MCF 10A (cell line): ENCODE data around the gene SERINC3. TPM values are rescaled to one million over a fixed set of nuclear protein-coding genes. Genes with fewer than 3 reads are reported as not detected.

Source experiments
- BruUV-seq: library from RNA; stranded (reverse); fragments of 400-500 nt; replicated peaks from 2 replicates; lab custom pipeline; 2021; lab: Mats Ljungman, UMichigan
- CTCF ChIA-PET: fragments of 300-600 bp; sonication (Branson Sonifier 250); formaldehyde crosslinking; extraction: SDS; loops from one replicate; lab custom pipeline; 2021; ENCODE audit warnings: antibody characterized with exemption, inconsistent platforms; lab: Yijun Ruan, JAX
- POLR2A ChIA-PET: fragments of 300-600, 350-650 bp; sonication (Branson Sonifier 250); formaldehyde crosslinking; extraction: SDS; loops from one replicate; lab custom pipeline; 2020; ENCODE audit warnings: antibody characterized with exemption, inconsistent platforms; lab: Yijun Ruan, JAX
- DNase-seq: peaks from one replicate; pipeline ENCODE4 v3.0.0-alpha.2; 2018; ENCODE audit not compliant: unreplicated experiment
- H3K27ac Mint-ChIP-seq: one replicate; pipeline ENCODE4 v1.8.0; 2022; ENCODE audit warnings: mild to moderate bottlenecking, low read depth, mixed read lengths; ENCODE audit not compliant: unreplicated experiment
- H3K27me3 Mint-ChIP-seq: one replicate; pipeline ENCODE4 v1.8.0; 2022; ENCODE audit warnings: mixed read lengths; ENCODE audit not compliant: insufficient read depth, unreplicated experiment
- H3K36me3 Mint-ChIP-seq: one replicate; pipeline ENCODE4 v1.8.0; 2022; ENCODE audit warnings: mild to moderate bottlenecking, moderate library complexity, mixed read lengths; ENCODE audit not compliant: insufficient read depth, unreplicated experiment
- H3K4me1 Mint-ChIP-seq: one replicate; pipeline ENCODE4 v1.8.0; 2022; ENCODE audit warnings: mixed read lengths; ENCODE audit not compliant: insufficient read depth, unreplicated experiment
- H3K4me3 Mint-ChIP-seq: one replicate; pipeline ENCODE4 v1.8.0; 2022; ENCODE audit warnings: mild to moderate bottlenecking, moderate library complexity, mixed read lengths; ENCODE audit not compliant: unreplicated experiment
- H3K9me3 Mint-ChIP-seq: one replicate; pipeline ENCODE4 v1.8.0; 2022; ENCODE audit warnings: mixed read lengths; ENCODE audit not compliant: unreplicated experiment
- intact Hi-C: fragments of 100-400 bp; cut with micrococcal nuclease; formaldehyde crosslinking; loops from 2 replicates; pipeline ENCODE4 v1.14.1; 2022
- total RNA-seq: library from RNA; stranded (reverse); gene quantifications from 2 replicates; pipeline ENCODE4 v1.2.3, GENCODE V29; 2022
- TF ChIP-seq, protein P1 (sequence below): fragments of 200-600 bp; IDR thresholded peaks from one replicate; pipeline ENCODE4 v1.8.0; 2022; ENCODE audit warnings: antibody characterized with exemption, mild to moderate bottlenecking; ENCODE audit not compliant: unreplicated experiment

SERINC3 gene
- total RNA-seq, 1 experiment from 2014 or later, result 104 TPM

- no peak overlapping the region for H3K4me3 Mint-ChIP-seq
These were observed 51.5 kb downstream of the SERINC3 start for GRCh38 chr20:44470327-44470726.

DNA sequence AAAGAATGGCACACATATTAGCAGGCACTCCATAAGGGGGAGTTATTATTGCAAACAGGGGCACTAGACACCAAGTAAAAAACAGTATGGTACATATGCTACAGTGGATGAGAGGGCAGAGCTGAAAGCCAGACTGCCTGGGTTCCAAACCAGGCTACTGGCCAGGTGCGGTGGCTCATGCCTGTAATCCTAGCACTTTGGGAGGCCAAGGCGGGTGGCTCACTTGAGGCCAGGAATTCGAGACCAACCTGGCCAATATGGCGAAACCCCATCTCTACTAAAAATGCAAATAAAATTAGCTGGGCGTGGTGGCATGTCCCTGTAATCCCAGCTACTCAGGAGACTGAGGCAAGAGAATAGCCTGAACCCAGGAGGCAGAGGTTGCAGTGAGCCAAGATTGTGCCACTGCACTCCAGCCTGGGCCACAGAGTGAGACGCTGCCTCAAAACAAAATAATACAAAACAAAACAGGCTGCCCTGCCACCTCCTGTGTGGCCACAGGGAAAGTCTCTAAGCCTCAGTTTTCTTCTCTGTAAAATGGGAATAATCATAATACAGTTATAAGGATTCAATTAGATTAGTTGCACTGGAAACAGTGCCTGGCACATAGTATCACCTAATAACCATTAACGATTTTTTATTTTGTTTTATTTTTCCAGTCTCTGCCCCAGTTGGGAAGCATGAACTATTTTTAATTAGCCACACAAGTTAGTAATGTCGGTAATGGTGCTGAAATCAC is 53.7 kb downstream of the SERINC3 start:
- H3K36me3 Mint-ChIP-seq, result no peaks in the 10 kb centered on the region
- H3K4me1 Mint-ChIP-seq, result peaks cover 40% of the 10 kb centered on the region
- TF ChIP-seq, protein P1, sequence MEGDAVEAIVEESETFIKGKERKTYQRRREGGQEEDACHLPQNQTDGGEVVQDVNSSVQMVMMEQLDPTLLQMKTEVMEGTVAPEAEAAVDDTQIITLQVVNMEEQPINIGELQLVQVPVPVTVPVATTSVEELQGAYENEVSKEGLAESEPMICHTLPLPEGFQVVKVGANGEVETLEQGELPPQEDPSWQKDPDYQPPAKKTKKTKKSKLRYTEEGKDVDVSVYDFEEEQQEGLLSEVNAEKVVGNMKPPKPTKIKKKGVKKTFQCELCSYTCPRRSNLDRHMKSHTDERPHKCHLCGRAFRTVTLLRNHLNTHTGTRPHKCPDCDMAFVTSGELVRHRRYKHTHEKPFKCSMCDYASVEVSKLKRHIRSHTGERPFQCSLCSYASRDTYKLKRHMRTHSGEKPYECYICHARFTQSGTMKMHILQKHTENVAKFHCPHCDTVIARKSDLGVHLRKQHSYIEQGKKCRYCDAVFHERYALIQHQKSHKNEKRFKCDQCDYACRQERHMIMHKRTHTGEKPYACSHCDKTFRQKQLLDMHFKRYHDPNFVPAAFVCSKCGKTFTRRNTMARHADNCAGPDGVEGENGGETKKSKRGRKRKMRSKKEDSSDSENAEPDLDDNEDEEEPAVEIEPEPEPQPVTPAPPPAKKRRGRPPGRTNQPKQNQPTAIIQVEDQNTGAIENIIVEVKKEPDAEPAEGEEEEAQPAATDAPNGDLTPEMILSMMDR, result no peak
- no peaks in the 10 kb centered on the region for H3K27me3 Mint-ChIP-seq
- peak overlapping the region; percentile 26 for H3K4me3 Mint-ChIP-seq
- ChIA-PET CTCF (interaction anchor here (0.5 to 16.6 kb wide), 12 partner anchors 15 to 399 kb away, joined by 3 to 347 read pairs (median 5); partner anchors contain the start of gene FITM2), POLR2A (interaction anchor here (0.6 to 2.5 kb wide), 12 partner anchors 8 to 691 kb away, joined by 3 to 13 read pairs (median 4); partner anchors contain the start of genes OSER1 and TTPAL)
- DNase-seq, result no peak
- intact Hi-C loops, result no loop called here
- no TSS peak for BruUV-seq
- no peaks in the 10 kb centered on the region for H3K9me3 Mint-ChIP-seq
- H3K27ac Mint-ChIP-seq, result peak overlapping the region; percentile 58

More at GRCh38 chr20:44470327-44470726, 51.5 kb downstream of the SERINC3 start:
- POLR2A ChIA-PET, result interaction anchor here (0.5 to 3.7 kb wide), 19 partner anchors 9 to 359 kb away, joined by 3 to 29 read pairs (median 6); partner anchors contain the start of genes FITM2, OSER1 and SERINC3
- CTCF ChIA-PET, result interaction anchor here (0.9 to 16.6 kb wide), 27 partner anchors 9 to 932 kb away, joined by 3 to 347 read pairs (median 6); partner anchors contain the start of gene FITM2
- H3K4me1 Mint-ChIP-seq, result peaks cover 37% of the 10 kb centered on the region
- TF ChIP-seq, protein P1, result no peak
- BruUV-seq, result no TSS peak
- peak overlapping the region; percentile 63 for H3K27ac Mint-ChIP-seq
- no peaks in the 10 kb centered on the region for H3K27me3 Mint-ChIP-seq
- intact Hi-C loops, result loop anchor here (5.0 to 10.0 kb wide), 4 partner anchors 54 to 356 kb away; partner anchors contain the start of genes FITM2 and SERINC3
- DNase-seq, result peak; percentile 78
- no peaks in the 10 kb centered on the region for H3K9me3 Mint-ChIP-seq
- H3K36me3 Mint-ChIP-seq, result no peaks in the 10 kb centered on the region

GRCh38 chr20:44467289-44467883 is 54.5 kb downstream of the SERINC3 start:
- TF ChIP-seq, protein P1, result no peak
- H3K27ac Mint-ChIP-seq, result peak overlapping the region; percentile 58
- H3K27me3 Mint-ChIP-seq, result no peaks in the 10 kb centered on the region
- H3K9me3 Mint-ChIP-seq, result no peaks in the 10 kb centered on the region
- H3K36me3 Mint-ChIP-seq, result no peaks in the 10 kb centered on the region
- H3K4me3 Mint-ChIP-seq, result peak overlapping the region; percentile 26
- no TSS peak for BruUV-seq
- intact Hi-C loops, result no loop called here
- ChIA-PET CTCF (interaction anchor here (0.6 to 16.6 kb wide), 11 partner anchors 14 to 733 kb away, joined by 3 to 347 read pairs (median 6); partner anchors contain the start of gene FITM2), POLR2A (interaction anchor here (0.6 to 2.5 kb wide), 16 partner anchors 8 to 690 kb away, joined by 3 to 13 read pairs (median 4); partner anchors contain the start of genes OSER1 and TTPAL)
- peak; percentile 97 for DNase-seq
- peaks cover 40% of the 10 kb centered on the region for H3K4me1 Mint-ChIP-seq
